HEK293 (cell line): Measurements from ENCODE around the gene NHLH1.
A peak's percentile ranks its signal among the peaks of the same experiment; 100 is the strongest.

ENCODE experiments used
- CTCF ChIA-PET: fragments of 350-600 bp; formaldehyde crosslinking; extraction: SDS; loops from one replicate; lab custom pipeline; 2021; ENCODE audit warnings: antibody characterized with exemption; lab: Yijun Ruan, JAX
- POLR2A ChIA-PET: fragments of 300-600 bp; formaldehyde crosslinking; extraction: SDS; loops from one replicate; lab custom pipeline; 2020; ENCODE audit warnings: antibody characterized with exemption, inconsistent platforms; lab: Yijun Ruan, JAX
- H3K27ac ChIP-seq: fragments of 200-500 bp; sonication (Bioruptor generic); 2 replicates; pipeline ENCODE4 v1.5.1; 2014; ENCODE audit warnings: low read depth, low read length, control low read depth, inconsistent platforms; ENCODE audit errors: extremely low read depth
- H3K36me3 ChIP-seq, 2 experiments: fragments of 200-500 bp in 1 of 2; sonication (Bioruptor generic) in 1 of 2; 1 replicate in 1 of 2; 2 replicates in 1 of 2; pipeline ENCODE4 v1.5.1; 2014 to 2017; ENCODE audit warnings: inconsistent platforms in 2 of 2, low read length in 2 of 2; ENCODE audit not compliant: control insufficient read depth in 2 of 2, insufficient read depth in 1 of 2
- H3K4me1 ChIP-seq: fragments of 200-500 bp; sonication (Bioruptor generic); 2 replicates; pipeline ENCODE4 v1.5.1; 2014; ENCODE audit warnings: mild to moderate bottlenecking, low read length, inconsistent platforms; ENCODE audit not compliant: control insufficient read depth, insufficient read depth
- H3K4me3 ChIP-seq: 2 replicates; pipeline ENCODE4 v1.5.1; 2011; ENCODE audit warnings: low read depth, mild to moderate bottlenecking, control low read depth, low read length, moderate library complexity
- H3K9me3 ChIP-seq: fragments of 200-500 bp; sonication (Bioruptor generic); 2 replicates; pipeline ENCODE4 v1.5.1; 2014; ENCODE audit warnings: low read depth, low read length, inconsistent platforms; ENCODE audit not compliant: control insufficient read depth, insufficient read depth
- INSM2 ChIP-seq: fragments of 450-650 bp; formaldehyde crosslinking; IDR thresholded peaks from 2 replicates; pipeline ENCODE4 v1.5.1; 2016; ENCODE audit warnings: missing biosample characterization, missing genetic modification characterization
- KLF8 ChIP-seq: fragments of 450-650 bp; formaldehyde crosslinking; IDR thresholded peaks from 2 replicates; pipeline ENCODE4 v1.5.1; 2016; ENCODE audit warnings: missing biosample characterization, missing genetic modification characterization
- PRDM1 ChIP-seq: fragments of 450-650 bp; formaldehyde crosslinking; IDR thresholded peaks from 2 replicates; pipeline ENCODE4; 2016; ENCODE audit warnings: missing biosample characterization, missing genetic modification characterization
- PRDM10 ChIP-seq: fragments of 450-650 bp; formaldehyde crosslinking; IDR thresholded peaks from 2 replicates; pipeline ENCODE4 v1.5.1; 2016; ENCODE audit warnings: missing biosample characterization, missing genetic modification characterization
- PRDM4 ChIP-seq: fragments of 450-650 bp; formaldehyde crosslinking; IDR thresholded peaks from 2 replicates; pipeline ENCODE4 v1.5.1; 2017; ENCODE audit warnings: missing biosample characterization, missing genetic modification characterization
- TSHZ1 ChIP-seq: fragments of 450-650 bp; formaldehyde crosslinking; IDR thresholded peaks from 2 replicates; pipeline ENCODE4 v1.5.1; 2016; ENCODE audit warnings: missing biosample characterization, missing genetic modification characterization, borderline replicate concordance
- ZNF16 ChIP-seq: fragments of 450-650 bp; formaldehyde crosslinking; IDR thresholded peaks from 2 replicates; pipeline ENCODE4 v1.5.1; 2016; ENCODE audit warnings: low read depth, missing biosample characterization, missing genetic modification characterization
- ZNF266 ChIP-seq: fragments of 450-650 bp; formaldehyde crosslinking; IDR thresholded peaks from 2 replicates; pipeline ENCODE4 v1.5.1; 2016; ENCODE audit warnings: missing biosample characterization, missing genetic modification characterization, low read depth
- ZNF292 ChIP-seq: fragments of 450-650 bp; formaldehyde crosslinking; IDR thresholded peaks from 2 replicates; pipeline ENCODE4 v1.5.1; 2016; ENCODE audit warnings: low read depth, missing biosample characterization, missing genetic modification characterization, borderline replicate concordance
- ZNF335 ChIP-seq: fragments of 450-650 bp; formaldehyde crosslinking; conservative IDR thresholded peaks from 2 replicates; pipeline ENCODE4 v1.5.1; 2016; ENCODE audit warnings: missing biosample characterization, missing genetic modification characterization
- ZNF596 ChIP-seq: fragments of 450-650 bp; IDR thresholded peaks from 2 replicates; pipeline ENCODE4 v1.5.0; 2018; ENCODE audit warnings: missing biosample characterization, mild to moderate bottlenecking, missing genetic modification characterization, moderate library complexity

NHLH1 gene

GRCh38 chr1:160401487-160401805 lies 34.6 kb downstream of the NHLH1 start (continued):
- TF ChIP-seq TSHZ1 (tag by site-specific recombination) (no peak), ZNF292 (tag by site-specific recombination) (no peak), INSM2 (no peak)

GRCh38 chr1:160402001-160402795 lies 35.3 kb downstream of the NHLH1 start:
- H3K4me1 ChIP-seq, result no peaks in the 10 kb centered on the region
- TF ChIP-seq ZNF335 (tag by site-specific recombination) (peak; percentile 57), PRDM10 (tag by site-specific recombination) (peak; percentile 62; the same call in 1 of the 2 replicates), PRDM4 (tag by site-specific recombination) (no peak), ZNF266 (no peak), PRDM1 (tag by site-specific recombination) (peak; percentile 73)
- no peaks in the 10 kb centered on the region for H3K9me3 ChIP-seq
- POLR2A ChIA-PET, result interaction anchor here (1.1 kb wide), 1 partner anchor 304 kb away, joined by 4 read pairs; the partner anchor contains the start of gene IGSF8
- no peaks in the 10 kb centered on the region for H3K36me3 ChIP-seq
- CTCF ChIA-PET, result interaction anchor here (0.6 to 1.4 kb wide), 3 partner anchors 14 to 31 kb away, joined by 3 to 5 read pairs (median 5); no protein-coding TSS in a partner anchor
- no peak overlapping the region for H3K4me3 ChIP-seq
- H3K27ac ChIP-seq, result no peak overlapping the region

- TF ChIP-seq ZNF16 (tag by site-specific recombination), result no peak
- TF ChIP-seq KLF8 (tag by site-specific recombination), result no peak
- TF ChIP-seq ZNF596 (tag by site-specific recombination), result no peak
- TF ChIP-seq, all 188 proteins: peak for 0
- ChIA-PET POLR2A (interaction anchor here (1.1 kb wide), 1 partner anchor 305 kb away, joined by 4 read pairs; the partner anchor contains the start of gene IGSF8), CTCF (interaction anchor here (1.1 kb wide), 1 partner anchor 13 kb away, joined by 5 read pairs; no protein-coding TSS in a partner anchor)
- Histone ChIP-seq H3K4me1 (no peaks in the 10 kb centered on the region), H3K4me3 (no peak overlapping the region), H3K9me3 (no peaks in the 10 kb centered on the region), H3K36me3 (no peaks in the 10 kb centered on the region), H3K27ac (no peak overlapping the region)
Observed at GRCh38 chr1:160403244-160403643, 36.4 kb downstream of the NHLH1 start.
